Skeletal muscle satellite cell (primary cell): ENCODE data around the gene RNF212B. TPM values are rescaled to one million over a fixed set of nuclear protein-coding genes. Genes with fewer than 3 reads are reported as not detected.
"Not testable (repeated sequence)": the region's sequence is repeated elsewhere in the genome, so short reads cannot be mapped to it uniquely, and the experiment has no call there.

Experiments
- H3K27me3 ChIP-seq: 2 replicates; pipeline ENCODE4 v1.7.0; 2013; ENCODE audit warnings: low read length; ENCODE audit not compliant: control insufficient read depth, insufficient read depth
- H3K36me3 ChIP-seq: 2 replicates; pipeline ENCODE4 v1.7.0; 2013; ENCODE audit warnings: mild to moderate bottlenecking, control low read depth, low read length; ENCODE audit not compliant: insufficient read depth
- H3K4me1 ChIP-seq: 2 replicates; pipeline ENCODE4 v1.7.0; 2013; ENCODE audit warnings: low read length; ENCODE audit not compliant: control insufficient read depth, insufficient read depth
- H3K4me2 ChIP-seq: 2 replicates; pipeline ENCODE4 v1.7.0; 2013; ENCODE audit warnings: mild to moderate bottlenecking, low read length
- H3K4me3 ChIP-seq: 2 replicates; pipeline ENCODE4 v1.7.0; 2013; ENCODE audit warnings: low read length
- H3K9ac ChIP-seq: 2 replicates; pipeline ENCODE4 v1.7.0; 2013; ENCODE audit warnings: mild to moderate bottlenecking, low read depth, low read length, moderate library complexity
- H3K9me3 ChIP-seq: replicated peaks from 2 replicates; pipeline ENCODE4 v1.7.0; 2013; ENCODE audit warnings: mild to moderate bottlenecking, control low read depth, low read length
- total RNA-seq: library from RNA; depleted of rRNA; stranded (reverse); fragments of >200 nt; gene quantifications from 2 replicates; pipeline ENCODE4 v1.2.3, GENCODE V29; 2012; rRNA removed

The RNF212B gene, protein sequence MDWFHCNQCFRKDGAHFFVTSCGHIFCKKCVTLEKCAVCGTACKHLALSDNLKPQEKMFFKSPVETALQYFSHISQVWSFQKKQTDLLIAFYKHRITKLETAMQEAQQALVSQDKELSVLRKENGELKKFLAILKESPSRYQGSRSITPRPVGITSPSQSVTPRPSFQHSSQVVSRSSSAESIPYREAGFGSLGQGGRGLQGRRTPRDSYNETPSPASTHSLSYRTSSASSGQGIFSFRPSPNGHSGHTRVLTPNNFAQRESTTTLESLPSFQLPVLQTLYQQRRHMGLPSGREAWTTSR
- total RNA-seq = not detected in 2 replicates

DNA sequence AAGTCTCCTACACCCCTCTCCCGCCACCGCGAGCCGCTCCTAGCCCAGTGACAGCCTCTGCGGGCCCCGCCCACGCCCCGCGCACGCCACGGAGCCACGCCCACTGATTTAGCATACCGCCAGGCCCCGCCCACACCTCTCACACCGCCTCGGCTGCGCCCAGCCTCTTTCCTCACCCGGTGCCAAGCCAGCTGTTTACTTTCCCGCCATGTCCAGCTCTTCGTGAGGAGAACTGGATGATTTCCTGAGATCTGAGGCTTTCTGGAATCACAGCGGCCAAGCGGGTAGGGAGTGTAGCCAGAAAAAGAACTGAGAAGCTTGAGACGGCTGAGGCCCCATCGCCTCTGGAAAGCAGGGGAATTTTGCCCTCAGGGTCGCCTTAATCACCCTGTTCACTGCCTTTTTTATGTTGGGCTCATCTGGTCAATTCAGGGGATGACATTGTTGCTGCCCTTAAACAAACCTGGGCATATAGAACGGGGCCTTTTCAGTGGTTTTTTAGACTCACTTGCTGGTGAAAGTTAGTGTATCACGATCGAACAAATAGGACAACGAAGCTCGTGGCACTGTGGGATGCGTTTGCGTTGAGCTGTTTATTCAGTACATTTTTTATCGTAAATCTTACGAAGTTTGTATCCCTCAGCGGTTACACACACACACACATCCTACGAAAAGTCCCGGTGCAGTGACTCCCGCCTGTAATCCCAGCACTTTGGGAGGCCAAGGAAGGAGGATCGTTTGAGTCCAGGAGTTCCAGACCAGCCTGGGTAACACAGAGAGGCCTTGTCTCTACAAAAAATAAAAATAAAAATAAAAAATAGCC, at the start of gene RNF212B:
Gene RNF212B (plus strand): TSS at position 165 of the 823 bp plus-strand sequence. CDS start 2,410 bp downstream, outside the sequence.
- H3K36me3 ChIP-seq = no peaks in the 10 kb centered on the region
- no peak within 1 kb of the TSS for H3K9ac ChIP-seq
- H3K4me2 ChIP-seq = peak within 1 kb of the TSS; percentile 76
- peaks cover 6% of the 10 kb centered on the region for H3K4me1 ChIP-seq
- no peaks in the 10 kb centered on the region for H3K9me3 ChIP-seq
- peak within 1 kb of the TSS; percentile 52 for H3K4me3 ChIP-seq
- peaks cover 40% of the 10 kb centered on the region for H3K27me3 ChIP-seq

DNA sequence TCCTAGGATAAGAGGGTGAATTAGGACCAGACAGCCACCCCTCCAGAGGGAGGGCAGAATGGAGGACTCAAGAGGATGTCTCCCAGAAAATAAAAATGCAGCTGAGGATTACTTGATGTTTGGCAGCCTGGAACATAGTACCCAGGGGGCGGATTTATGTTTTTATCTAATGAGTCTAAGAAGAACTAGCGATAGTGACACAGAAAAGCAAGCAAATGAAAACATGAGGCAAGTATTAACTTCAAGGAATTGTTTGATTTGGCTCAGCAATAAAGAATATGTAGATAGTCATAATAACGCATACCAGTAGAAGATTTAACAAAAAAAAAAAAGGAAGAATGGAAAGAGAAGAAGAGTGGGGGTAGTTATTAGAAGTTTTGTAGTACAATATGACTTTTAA, 44.3 kb upstream of the RNF212B start:
- Histone ChIP-seq H3K4me2 (no peak overlapping the region), H3K36me3 (no peaks in the 10 kb centered on the region), H3K4me3 (no peak overlapping the region), H3K9me3 (no peaks in the 10 kb centered on the region), H3K4me1 (no peaks in the 10 kb centered on the region), H3K27me3 (peaks cover 30% of the 10 kb centered on the region), H3K9ac (no peak overlapping the region)

DNA sequence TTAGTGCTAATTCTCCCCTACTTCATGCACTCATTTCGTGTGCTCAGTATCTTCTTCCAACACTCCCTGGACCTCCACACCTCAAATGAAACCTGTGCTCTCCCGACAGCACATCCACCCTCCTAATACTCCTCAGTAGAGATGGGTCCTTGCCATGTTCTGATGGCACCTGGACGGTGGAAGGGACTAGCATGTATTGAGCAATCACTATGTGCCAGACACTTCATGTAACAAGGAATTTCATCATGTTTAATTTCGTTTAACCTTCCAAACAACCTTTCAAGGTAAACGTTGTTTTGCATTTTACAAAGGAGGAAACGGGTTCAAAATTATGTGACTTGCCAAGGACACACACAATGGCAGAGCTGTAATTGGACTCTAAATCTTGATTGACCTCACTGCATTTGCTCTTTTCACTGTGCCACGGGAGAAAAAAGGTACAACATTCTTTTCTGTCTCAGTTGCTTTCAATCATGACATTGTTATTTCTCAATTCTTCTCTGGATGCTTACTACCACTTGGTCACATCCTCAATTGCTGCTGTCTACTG, 42.1 kb upstream of the RNF212B start:
- H3K4me1 ChIP-seq = no peaks in the 10 kb centered on the region
- H3K4me3 ChIP-seq = no peak overlapping the region
- no peaks in the 10 kb centered on the region for H3K9me3 ChIP-seq
- no peak overlapping the region for H3K9ac ChIP-seq
- H3K36me3 ChIP-seq = no peaks in the 10 kb centered on the region
- no peak overlapping the region for H3K4me2 ChIP-seq
- peaks cover 27% of the 10 kb centered on the region for H3K27me3 ChIP-seq

DNA sequence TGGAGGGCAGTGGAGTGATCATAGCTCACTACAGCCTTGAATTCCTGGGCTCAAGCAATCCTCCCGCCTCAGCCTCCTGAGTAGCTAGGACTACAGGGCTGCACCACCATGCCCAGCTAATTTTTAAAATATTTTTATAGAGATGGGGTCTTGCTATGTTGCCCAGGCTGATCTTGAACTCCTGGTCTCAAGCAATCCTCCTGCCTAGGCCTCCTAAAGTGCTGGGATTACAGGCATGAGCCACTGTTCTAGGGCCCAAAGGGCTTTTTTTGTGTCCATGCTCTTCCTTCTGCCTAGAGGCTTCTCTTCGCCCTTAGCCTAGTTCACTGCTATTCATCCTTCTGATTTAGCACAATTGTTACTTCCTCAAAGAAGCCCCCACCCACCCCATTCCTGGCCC, 41.2 kb upstream of the RNF212B start:
- not testable (repeated sequence) for H3K9ac ChIP-seq, H3K4me2 ChIP-seq, H3K9me3 ChIP-seq, H3K36me3 ChIP-seq, H3K4me1 ChIP-seq, H3K4me3 ChIP-seq
- H3K27me3 ChIP-seq = peaks cover 29% of the 10 kb centered on the region

DNA sequence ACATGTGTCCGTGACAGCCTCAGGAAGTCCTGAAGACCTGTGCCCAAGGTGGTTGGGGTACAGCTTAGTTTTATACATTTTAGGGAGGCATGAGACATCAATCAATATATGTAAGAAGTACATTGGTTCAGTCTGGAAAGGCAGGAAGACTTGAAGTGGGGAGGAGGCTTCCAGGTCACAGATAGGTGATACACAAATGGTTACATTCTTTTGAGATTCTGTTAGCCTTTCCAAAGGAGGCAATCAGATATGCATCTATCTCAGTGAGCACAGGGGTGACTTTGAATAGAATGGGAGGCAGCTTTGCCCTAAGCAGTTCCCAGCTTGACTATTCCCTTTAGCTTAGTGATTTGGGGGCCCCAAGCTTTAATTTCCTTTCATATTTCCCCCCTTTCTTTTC, 38.6 kb upstream of the RNF212B start:
- not testable (repeated sequence) for H3K9me3 ChIP-seq, H3K36me3 ChIP-seq, H3K9ac ChIP-seq, H3K4me2 ChIP-seq, H3K4me1 ChIP-seq, H3K4me3 ChIP-seq
- peaks cover 24% of the 10 kb centered on the region for H3K27me3 ChIP-seq

DNA sequence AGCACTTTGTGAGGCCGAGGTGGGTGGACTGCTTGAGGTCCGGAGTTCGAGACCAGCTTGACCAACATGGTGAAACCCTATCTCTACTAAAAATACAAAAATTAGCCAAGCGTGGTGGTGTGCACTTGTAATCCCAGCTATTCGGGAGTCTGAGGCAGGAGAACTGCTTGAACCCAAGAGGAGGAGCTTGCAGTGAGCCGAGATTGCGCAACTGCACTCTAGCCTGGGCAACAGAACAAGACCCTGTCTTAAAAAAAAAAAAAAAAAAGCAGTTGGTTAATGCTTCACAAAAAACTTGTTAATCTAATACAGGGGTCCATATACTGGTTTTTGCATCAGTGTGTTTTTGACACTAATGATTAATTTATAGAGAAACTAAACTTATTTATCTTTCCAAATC, 35.7 kb upstream of the RNF212B start:
- Histone ChIP-seq H3K9ac (no peak overlapping the region), H3K9me3 (no peaks in the 10 kb centered on the region), H3K4me3 (no peak overlapping the region), H3K27me3 (peaks cover 20% of the 10 kb centered on the region), H3K4me2 (no peak overlapping the region), H3K4me1 (no peaks in the 10 kb centered on the region), H3K36me3 (no peaks in the 10 kb centered on the region)

DNA sequence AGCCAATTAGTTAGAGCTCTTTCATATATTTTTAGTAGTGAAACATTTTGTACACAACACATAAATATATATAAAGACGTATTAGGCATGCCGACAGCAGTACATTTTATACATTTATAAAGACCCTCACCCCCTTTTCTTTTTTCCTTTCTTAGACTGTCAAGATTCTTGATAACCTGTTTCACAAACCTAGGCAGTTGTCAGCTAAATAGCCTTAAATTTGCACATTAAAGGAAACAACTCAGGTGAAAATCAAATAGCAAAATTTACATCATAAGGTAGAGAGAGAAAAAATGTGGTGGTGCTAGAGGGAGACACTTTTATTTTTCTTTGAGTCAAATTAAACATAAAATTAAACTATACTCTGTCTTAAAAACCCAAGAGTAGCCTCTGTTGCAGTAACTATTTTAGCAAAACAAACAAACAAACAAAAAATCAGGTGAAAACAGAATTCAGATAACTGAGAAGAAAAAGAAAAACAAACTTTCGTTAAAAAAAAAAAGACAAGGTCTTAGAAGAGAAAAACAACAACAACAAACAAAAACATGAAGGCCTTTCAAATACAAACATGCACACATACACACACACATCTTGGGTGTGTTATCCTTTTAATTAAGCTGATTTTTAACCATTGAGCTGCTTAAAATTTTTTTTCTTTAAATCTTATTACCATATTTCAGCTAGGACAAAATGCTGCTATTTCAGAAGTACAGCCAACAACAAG, 31.2 kb upstream of the RNF212B start:
- Histone ChIP-seq H3K4me2 (no peak overlapping the region), H3K4me1 (no peaks in the 10 kb centered on the region), H3K27me3 (peaks cover 28% of the 10 kb centered on the region), H3K36me3 (no peaks in the 10 kb centered on the region), H3K9ac (no peak overlapping the region), H3K4me3 (no peak overlapping the region), H3K9me3 (no peaks in the 10 kb centered on the region)

DNA sequence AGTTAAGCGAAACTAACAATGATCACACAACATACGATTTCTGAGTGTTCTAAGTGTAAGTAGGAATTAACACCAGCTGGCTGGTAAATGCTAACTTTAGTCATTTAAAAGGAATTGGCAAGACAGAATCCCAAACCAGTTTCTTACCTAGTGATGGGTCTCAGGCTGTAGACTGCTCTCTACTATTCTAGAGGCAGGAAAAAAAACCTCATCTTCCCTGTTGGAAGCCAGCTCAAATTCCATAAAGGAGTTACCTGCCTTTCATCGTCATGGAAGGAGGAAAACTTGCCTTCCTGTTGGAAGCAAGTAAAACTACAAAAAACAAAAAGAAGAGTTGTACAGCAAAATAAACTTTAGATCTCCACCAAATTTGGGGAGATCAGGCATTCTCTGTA, 30.6 kb upstream of the RNF212B start:
- Histone ChIP-seq H3K9me3 (no peaks in the 10 kb centered on the region), H3K36me3 (no peaks in the 10 kb centered on the region), H3K4me3 (no peak overlapping the region), H3K4me2 (no peak overlapping the region), H3K4me1 (no peaks in the 10 kb centered on the region), H3K9ac (no peak overlapping the region), H3K27me3 (peaks cover 28% of the 10 kb centered on the region)

DNA sequence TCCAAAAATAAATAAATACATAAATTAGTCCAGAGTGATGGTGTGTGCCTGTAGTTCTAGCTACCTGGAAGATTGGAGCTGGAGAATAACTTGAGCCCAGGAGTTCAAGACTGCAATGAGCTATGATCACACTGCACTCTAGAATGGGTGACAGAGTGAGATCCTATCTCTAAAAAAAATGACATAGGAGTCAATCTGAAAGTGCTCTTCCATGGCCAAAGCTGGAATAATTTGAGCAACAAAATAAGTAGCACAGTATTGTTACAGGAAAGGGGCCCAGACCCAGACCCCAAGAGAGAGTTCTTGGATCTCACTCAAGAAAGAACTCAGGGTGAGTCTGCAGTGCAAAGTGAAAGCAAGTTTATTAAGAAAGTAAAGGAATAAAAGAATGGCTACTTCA, 29.4 kb upstream of the RNF212B start:
- Histone ChIP-seq H3K4me1 (no peaks in the 10 kb centered on the region), H3K4me3 (no peak overlapping the region), H3K27me3 (peaks cover 28% of the 10 kb centered on the region), H3K4me2 (no peak overlapping the region), H3K36me3 (no peaks in the 10 kb centered on the region), H3K9ac (no peak overlapping the region), H3K9me3 (no peaks in the 10 kb centered on the region)

DNA sequence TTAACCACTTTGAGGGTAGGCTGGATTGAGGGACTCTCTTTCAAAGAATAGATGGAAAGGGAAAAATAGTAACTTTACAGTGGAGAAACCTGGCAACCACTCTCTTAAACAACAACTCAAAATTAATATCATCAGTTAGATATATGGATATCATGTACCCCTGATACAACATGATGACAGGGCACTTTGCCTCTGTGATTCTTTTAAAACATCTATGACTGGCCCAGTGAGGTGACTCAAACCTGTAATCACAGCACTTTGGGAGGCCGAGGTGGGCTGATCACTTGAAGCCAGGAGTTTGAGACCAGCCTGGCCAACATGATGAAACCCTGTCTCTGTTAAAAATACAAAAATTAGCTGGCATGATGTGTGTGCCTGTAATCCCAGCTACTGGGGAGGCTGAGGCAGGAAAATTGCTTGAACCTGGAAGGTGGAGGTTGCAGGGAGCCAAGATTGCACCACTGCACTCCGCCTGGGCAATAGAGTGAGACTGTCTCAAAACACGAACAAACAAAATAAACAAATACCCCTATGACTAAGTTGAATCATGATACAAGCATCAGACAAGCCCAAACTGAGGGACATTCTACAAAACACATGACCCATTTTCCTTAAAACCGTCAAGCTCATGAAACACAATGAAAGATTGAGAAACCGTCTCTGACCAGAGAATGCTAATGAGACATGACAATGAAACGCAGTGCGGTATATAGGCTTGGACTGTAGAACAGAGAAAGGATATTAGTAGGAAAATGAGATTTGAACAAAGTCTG, 27.9 kb upstream of the RNF212B start:
- H3K4me3 ChIP-seq = no peak overlapping the region
- no peaks in the 10 kb centered on the region for H3K9me3 ChIP-seq
- H3K36me3 ChIP-seq = no peaks in the 10 kb centered on the region
- no peak overlapping the region for H3K9ac ChIP-seq
- no peak overlapping the region for H3K4me2 ChIP-seq
- no peaks in the 10 kb centered on the region for H3K4me1 ChIP-seq
- H3K27me3 ChIP-seq = peaks cover 34% of the 10 kb centered on the region

DNA sequence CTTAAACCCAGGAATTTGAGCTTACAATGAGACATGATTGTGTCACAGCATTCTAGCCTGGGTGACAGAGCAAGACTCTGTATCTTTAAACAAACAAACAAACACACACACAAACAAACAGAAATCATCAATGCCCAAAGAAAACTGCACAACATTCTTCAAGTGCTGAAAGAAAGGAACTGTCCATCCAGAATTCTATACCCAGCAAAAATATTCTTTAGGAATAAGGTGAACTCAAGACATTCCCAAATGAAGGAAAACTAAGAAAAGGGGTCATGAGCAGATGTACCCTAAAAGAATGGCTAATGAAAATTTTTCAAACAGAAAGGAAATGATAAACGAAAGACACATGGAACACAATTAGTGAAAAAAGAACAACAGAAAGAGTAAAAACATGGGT, 22.3 kb upstream of the RNF212B start:
- no peak overlapping the region for H3K9ac ChIP-seq
- no peaks in the 10 kb centered on the region for H3K9me3 ChIP-seq
- H3K4me2 ChIP-seq = no peak overlapping the region
- H3K4me3 ChIP-seq = no peak overlapping the region
- no peaks in the 10 kb centered on the region for H3K36me3 ChIP-seq
- no peaks in the 10 kb centered on the region for H3K4me1 ChIP-seq
- peaks cover 22% of the 10 kb centered on the region for H3K27me3 ChIP-seq
